MM.1S (cell line): ENCODE measurements around the gene LARGE1.

ENCODE experiments used
- DNase-seq: peaks from one replicate; pipeline ENCODE4 v3.0.0-alpha.2; 2015
- H2AFZ ChIP-seq: fragments of 300-600 bp; sonication (generic); 2 replicates; pipeline ENCODE4 v1.6.0; 2016; ENCODE audit warnings: antibody characterized with exemption, low read length
- H3F3A ChIP-seq: fragments of 300-600 bp; sonication (generic); 2 replicates; pipeline ENCODE4 v1.6.1; 2016; ENCODE audit warnings: mild to moderate bottlenecking, antibody characterized with exemption, low read length, moderate library complexity, mixed read lengths; ENCODE audit not compliant: insufficient read depth
- H3K27ac ChIP-seq: fragments of 300-600 bp; sonication (generic); 2 replicates; pipeline ENCODE4 v1.5.1; 2016; ENCODE audit warnings: mild to moderate bottlenecking, low read length
- H3K27me3 ChIP-seq: fragments of 300-600 bp; sonication (generic); replicated peaks from 2 replicates; pipeline ENCODE4 v1.6.0; 2016; ENCODE audit warnings: low read length; ENCODE audit not compliant: insufficient read depth
- H3K36me3 ChIP-seq: fragments of 300-600 bp; sonication (generic); replicated peaks from 2 replicates; pipeline ENCODE4 v1.6.1; 2016; ENCODE audit warnings: mild to moderate bottlenecking, low read length, mixed read lengths; ENCODE audit not compliant: insufficient read depth
- H3K4me1 ChIP-seq: fragments of 300-600 bp; sonication (generic); 2 replicates; pipeline ENCODE4 v1.6.1; 2016; ENCODE audit warnings: low read length, mixed read lengths
- H3K4me2 ChIP-seq: fragments of 300-600 bp; sonication (generic); 2 replicates; pipeline ENCODE4 v1.6.0; 2016; ENCODE audit warnings: low read depth, low read length
- H3K4me3 ChIP-seq: fragments of 300-600 bp; sonication (generic); 2 replicates; pipeline ENCODE4 v1.5.1; 2016; ENCODE audit warnings: low read length, mixed read lengths
- H3K79me2 ChIP-seq: fragments of 300-600 bp; sonication (generic); 2 replicates; pipeline ENCODE4 v1.6.1; 2016; ENCODE audit warnings: mixed run types, low read length, mixed read lengths
- H3K9ac ChIP-seq: fragments of 300-600 bp; sonication (generic); 2 replicates; pipeline ENCODE4 v1.6.1; 2016; ENCODE audit warnings: low read length, mixed read lengths
- H3K9me2 ChIP-seq: fragments of 300-600 bp; sonication (generic); replicated peaks from 2 replicates; pipeline ENCODE4 v1.6.1; 2016; ENCODE audit warnings: mild to moderate bottlenecking, low read length, mixed read lengths; ENCODE audit not compliant: insufficient read depth
- H3K9me3 ChIP-seq: fragments of 300-600 bp; sonication (generic); replicated peaks from 2 replicates; pipeline ENCODE4 v1.6.1; 2016; ENCODE audit warnings: mild to moderate bottlenecking, low read length, mixed read lengths; ENCODE audit not compliant: insufficient read depth
- H4K20me1 ChIP-seq: fragments of 300-600 bp; sonication (generic); 2 replicates; pipeline ENCODE4 v1.6.1; 2016; ENCODE audit warnings: mild to moderate bottlenecking, low read length, moderate library complexity, mixed read lengths; ENCODE audit not compliant: insufficient read depth
- EZH2 ChIP-seq: fragments of 300-600 bp; sonication (generic); optimal IDR thresholded peaks from 2 replicates; pipeline ENCODE3; 2017; ENCODE audit warnings: low read depth, mild to moderate bottlenecking, antibody characterized with exemption, low read length, mixed read lengths
- EZH2phosphoT487 ChIP-seq: fragments of 300-600 bp; sonication (generic); IDR thresholded peaks from 2 replicates; pipeline ENCODE4 v1.6.1; 2018; ENCODE audit warnings: antibody characterized with exemption, low read length
- TF ChIP-seq, protein P1 (sequence below): fragments of 300-600 bp; sonication (generic); IDR thresholded peaks from 2 replicates; pipeline ENCODE4 v1.5.1; 2016; ENCODE audit warnings: antibody characterized with exemption, low read length, mixed read lengths

The LARGE1 gene

DNA sequence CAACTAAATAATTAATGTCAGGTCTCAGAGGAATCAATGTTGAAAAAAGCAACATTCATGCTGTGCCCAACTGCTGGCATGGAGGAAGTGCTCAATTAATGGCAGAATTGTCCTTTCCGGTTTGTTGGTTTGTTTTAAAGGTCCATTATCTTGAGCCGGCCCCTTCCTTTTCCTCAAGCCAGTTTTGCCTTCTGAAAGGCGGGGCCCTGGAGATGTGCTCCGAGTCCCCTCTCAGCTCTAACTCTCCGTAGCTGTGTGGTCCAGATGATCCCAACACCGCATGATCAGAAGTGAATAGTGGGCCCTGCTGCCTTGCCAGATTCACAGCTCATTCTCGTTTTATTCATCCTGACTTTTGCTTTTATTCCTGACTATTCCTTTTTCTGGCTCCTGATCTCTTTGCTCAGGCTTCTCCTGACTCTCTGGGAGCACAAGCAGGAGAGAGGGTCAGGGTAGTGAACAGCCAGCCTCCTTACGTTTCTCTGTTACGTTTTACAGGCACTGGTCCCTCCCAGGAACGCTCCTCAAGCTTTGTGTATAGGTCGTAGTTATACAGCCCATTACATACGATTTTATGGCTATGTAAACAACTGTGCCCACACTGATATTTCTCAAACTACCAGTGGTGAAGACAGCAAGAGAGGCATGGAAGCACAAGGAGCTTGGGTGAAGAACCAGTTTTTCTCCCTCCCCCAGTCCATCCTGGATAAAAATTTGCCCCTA lies 265.9 kb downstream of the LARGE1 start:
- Histone ChIP-seq H3K36me3 (no peaks in the 10 kb centered on the region), H3K27me3 (no peaks in the 10 kb centered on the region), H3K9ac (no peak overlapping the region), H3K79me2 (peaks cover 30% of the 10 kb centered on the region), H3K4me3 (no peak overlapping the region), H3F3A (no peaks in the 10 kb centered on the region), H3K9me2 (no peaks in the 10 kb centered on the region), H2AFZ (no peak overlapping the region), H4K20me1 (no peaks in the 10 kb centered on the region), H3K4me2 (no peak overlapping the region), H3K27ac (no peak overlapping the region), H3K9me3 (no peaks in the 10 kb centered on the region), H3K4me1 (no peaks in the 10 kb centered on the region)
- no peak for DNase-seq
- TF ChIP-seq EZH2phosphoT487 (no peak), EZH2 (no peak)
- TF ChIP-seq, protein P1, sequence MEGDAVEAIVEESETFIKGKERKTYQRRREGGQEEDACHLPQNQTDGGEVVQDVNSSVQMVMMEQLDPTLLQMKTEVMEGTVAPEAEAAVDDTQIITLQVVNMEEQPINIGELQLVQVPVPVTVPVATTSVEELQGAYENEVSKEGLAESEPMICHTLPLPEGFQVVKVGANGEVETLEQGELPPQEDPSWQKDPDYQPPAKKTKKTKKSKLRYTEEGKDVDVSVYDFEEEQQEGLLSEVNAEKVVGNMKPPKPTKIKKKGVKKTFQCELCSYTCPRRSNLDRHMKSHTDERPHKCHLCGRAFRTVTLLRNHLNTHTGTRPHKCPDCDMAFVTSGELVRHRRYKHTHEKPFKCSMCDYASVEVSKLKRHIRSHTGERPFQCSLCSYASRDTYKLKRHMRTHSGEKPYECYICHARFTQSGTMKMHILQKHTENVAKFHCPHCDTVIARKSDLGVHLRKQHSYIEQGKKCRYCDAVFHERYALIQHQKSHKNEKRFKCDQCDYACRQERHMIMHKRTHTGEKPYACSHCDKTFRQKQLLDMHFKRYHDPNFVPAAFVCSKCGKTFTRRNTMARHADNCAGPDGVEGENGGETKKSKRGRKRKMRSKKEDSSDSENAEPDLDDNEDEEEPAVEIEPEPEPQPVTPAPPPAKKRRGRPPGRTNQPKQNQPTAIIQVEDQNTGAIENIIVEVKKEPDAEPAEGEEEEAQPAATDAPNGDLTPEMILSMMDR = no peak

DNA sequence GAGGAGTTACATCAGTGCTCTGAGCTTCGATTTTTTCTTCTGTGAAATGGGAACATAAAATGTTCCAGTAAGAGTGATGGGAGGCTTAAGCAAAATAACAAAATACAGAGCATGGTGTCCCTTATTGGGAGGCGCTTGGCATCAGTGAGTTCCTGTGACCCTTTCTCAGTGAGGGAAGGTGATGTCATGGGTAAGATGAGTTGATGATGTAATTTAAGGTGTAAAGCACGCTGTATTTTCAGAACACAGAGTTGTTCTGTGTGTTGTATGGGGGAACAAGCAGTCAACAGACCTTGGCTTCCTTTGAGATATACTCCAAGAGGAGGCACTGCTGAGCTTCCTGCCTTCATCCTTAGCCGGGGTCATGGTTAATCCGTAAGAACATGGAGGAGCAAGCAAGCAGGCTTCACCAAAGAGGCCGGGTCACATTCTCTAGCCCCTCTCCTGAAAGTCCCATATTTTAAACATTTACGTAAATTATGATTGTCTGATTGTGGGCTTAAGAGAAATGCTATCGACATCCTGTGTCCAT lies 266.7 kb downstream of the LARGE1 start:
- no peak for DNase-seq
- Histone ChIP-seq H3K4me2 (no peak overlapping the region), H3K9ac (no peak overlapping the region), H3K36me3 (no peaks in the 10 kb centered on the region), H3K9me2 (no peaks in the 10 kb centered on the region), H3K4me3 (no peak overlapping the region), H3K79me2 (peaks cover 30% of the 10 kb centered on the region), H4K20me1 (no peaks in the 10 kb centered on the region), H3K9me3 (no peaks in the 10 kb centered on the region), H3K4me1 (no peaks in the 10 kb centered on the region), H3F3A (no peaks in the 10 kb centered on the region), H2AFZ (no peak overlapping the region), H3K27ac (no peak overlapping the region), H3K27me3 (no peaks in the 10 kb centered on the region)
- TF ChIP-seq EZH2 (no peak), EZH2phosphoT487 (no peak)
- TF ChIP-seq, protein P1 = no peak

DNA sequence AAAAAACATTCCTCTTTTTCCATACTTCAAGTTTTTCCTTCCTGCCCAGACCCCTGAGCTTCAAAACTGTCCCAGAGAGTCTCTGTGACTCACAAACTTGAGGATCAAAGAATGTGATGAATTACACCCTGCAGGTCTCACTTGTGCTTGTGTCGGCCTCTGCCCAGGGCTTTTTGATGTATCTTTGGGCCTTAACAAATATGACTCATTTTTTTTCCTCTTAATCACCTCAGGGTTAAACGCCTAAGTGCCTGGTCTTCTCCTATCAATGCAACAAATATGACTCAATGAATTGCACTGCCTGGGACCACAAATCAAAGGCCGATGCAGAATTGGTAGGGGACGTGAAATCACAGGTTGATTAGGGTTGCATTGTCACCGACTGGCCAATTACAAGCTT lies 267.7 kb downstream of the LARGE1 start:
- no peak overlapping the region for H3K27ac ChIP-seq
- H3K79me2 ChIP-seq = peaks cover 27% of the 10 kb centered on the region
- H3K9me3 ChIP-seq = no peaks in the 10 kb centered on the region

More for the DNA sequence above, 267.7 kb downstream of the LARGE1 start:
- no peak for TF ChIP-seq EZH2phosphoT487
- TF ChIP-seq EZH2 = no peak
- TF ChIP-seq, protein P1 = no peak
- H3K27me3 ChIP-seq = no peaks in the 10 kb centered on the region
- no peaks in the 10 kb centered on the region for H4K20me1 ChIP-seq
- no peak overlapping the region for H3K4me3 ChIP-seq
- H3F3A ChIP-seq = no peaks in the 10 kb centered on the region
- H3K9ac ChIP-seq = no peak overlapping the region
- no peak overlapping the region for H3K4me2 ChIP-seq
- H3K4me1 ChIP-seq = no peaks in the 10 kb centered on the region
- no peaks in the 10 kb centered on the region for H3K36me3 ChIP-seq
- no peak for DNase-seq
- no peak overlapping the region for H2AFZ ChIP-seq
- H3K9me2 ChIP-seq = no peaks in the 10 kb centered on the region
